Lower lobe of right lung (tissue), 2 donors: ENCODE data around the gene CHST3. TPM values are rescaled to one million over a fixed set of nuclear protein-coding genes. Genes with fewer than 3 reads are reported as not detected.

Source experiments
- ATAC-seq, 2 donors: fragments of 200-7000 bp; cut with Tn5 transposase; one replicate each; pipeline ENCODE4 v1.9.1; 2020 to 2022; ENCODE audit warnings: mild to moderate bottlenecking in 2 of 2, moderate library complexity in 2 of 2
- DNase-seq: peaks from one replicate; pipeline ENCODE4 v3.0.0-alpha.2; 2020
- H3K27ac ChIP-seq: fragments of 200-600 bp; one replicate; pipeline ENCODE4 v1.8.0; 2022
- H3K27me3 ChIP-seq: fragments of 200-600 bp; one replicate; pipeline ENCODE4 v1.8.0; 2022; ENCODE audit warnings: low read depth
- H3K36me3 ChIP-seq: fragments of 200-600 bp; one replicate; pipeline ENCODE4 v1.8.0; 2022; ENCODE audit warnings: mild to moderate bottlenecking
- H3K4me1 ChIP-seq: fragments of 200-600 bp; one replicate; pipeline ENCODE4 v1.8.0; 2022
- H3K4me3 ChIP-seq: fragments of 200-600 bp; one replicate; pipeline ENCODE4 v1.8.0; 2022; ENCODE audit warnings: mild to moderate bottlenecking
- H3K9me3 ChIP-seq: fragments of 200-600 bp; one replicate; pipeline ENCODE4 v1.8.0; 2022
- CTCF ChIP-seq: fragments of 200-600 bp; IDR thresholded peaks from one replicate; pipeline ENCODE4 v1.8.0; 2022; ENCODE audit warnings: antibody characterized with exemption, mild to moderate bottlenecking
- intact Hi-C: fragments of 100-400 bp; cut with DNase I; formaldehyde crosslinking; loops from one replicate; pipeline ENCODE4 v1.11.0; 2022
- total RNA-seq: library from RNA; stranded (reverse); fragmentation: NEBNext Ultra II Directional; extraction: Animal tissue kit (Norgen Biotek cat#: 25700); gene quantifications from one replicate; pipeline ENCODE4 v1.2.1, GENCODE V29; 2021
- donor health status: DM: no; HTN: yes; CAD: no; lungs with severe emphysema.

CHST3 gene
- total RNA-seq, 1 donor from 2014 or later: 12.0 TPM

GRCh38 chr10:72061930-72062329, 97.7 kb downstream of the CHST3 start:
- peaks cover 4% of the 10 kb centered on the region for H3K36me3 ChIP-seq
- H3K9me3 ChIP-seq: no peaks in the 10 kb centered on the region
- H3K4me3 ChIP-seq: no peak overlapping the region
- no peaks in the 10 kb centered on the region for H3K27me3 ChIP-seq
- ATAC-seq: no peak
- no peaks in the 10 kb centered on the region for H3K4me1 ChIP-seq
- TF ChIP-seq CTCF: no peak
- H3K27ac ChIP-seq: no peak overlapping the region
- intact Hi-C loops: no loop called here
- DNase-seq: no peak

GRCh38 chr10:72062382-72062781, 98.2 kb downstream of the CHST3 start:
- intact Hi-C loops: no loop called here
- no peak for DNase-seq
- TF ChIP-seq CTCF: no peak
- Histone ChIP-seq H3K4me1 (no peaks in the 10 kb centered on the region), H3K27ac (no peak overlapping the region), H3K4me3 (no peak overlapping the region), H3K27me3 (no peaks in the 10 kb centered on the region), H3K36me3 (peaks cover 6% of the 10 kb centered on the region), H3K9me3 (no peaks in the 10 kb centered on the region)
- no peak for ATAC-seq

Other genes with a start within 250 kb of the CHST3 start
- gene C10orf105, start 244.6 kb upstream of the CHST3 start, total RNA-seq: 0.32 TPM
- gene VSIR, start 190.9 kb upstream of the CHST3 start, total RNA-seq: 117 TPM
- 2,019 TPM for gene PSAP, start 113.1 kb upstream of the CHST3 start, total RNA-seq
- gene SPOCK2, start 124.2 kb downstream of the CHST3 start, total RNA-seq: 108 TPM